H1 (cell line): Measurements from ENCODE around the gene RELL1. TPM values are rescaled to one million over a fixed set of nuclear protein-coding genes. Genes with fewer than 3 reads are reported as not detected.

Experiments
- PHF8 ChIP-seq: fragments of 200-600 bp; sonication (generic); conservative IDR thresholded peaks from 2 replicates; pipeline ENCODE4 v1.7.1; 2012; ENCODE audit warnings: low read depth, mild to moderate bottlenecking, inconsistent platforms, low read length, moderate library complexity
- polyA plus RNA-seq, 7 experiments: library from polyadenylated mRNA; depleted of rRNA in 3 of 7; stranded (reverse) in 5 of 7; unstranded in 2 of 7; fragments of >200 nt in 5 of 7; fragments of 200-250 nt in 2 of 7; gene quantifications; 1 replicate in 5 of 7; 2 replicates in 1 of 7; 4 replicates in 1 of 7; pipeline versions ENCODE4 v1.2.1 to v1.2.3, GENCODE V29; 2011 to 2013; ENCODE audit warnings: missing spikeins in 2 of 7, mixed read lengths in 2 of 7
- total RNA-seq: library from RNA; stranded (reverse); fragmentation: NEBNext Ultra II Directional; extraction: Animal tissue kit (Norgen Biotek cat#: 25700); gene quantifications from 2 replicates; pipeline ENCODE4 v1.2.1, GENCODE V29; 2021
- TF ChIP-seq, protein P1 (sequence below): fragments of 300-600 bp; sonication (generic); IDR thresholded peaks from 2 replicates; pipeline ENCODE4 v1.7.1; 2012; ENCODE audit warnings: low read length, moderate library complexity, mild to moderate bottlenecking, inconsistent platforms; ENCODE audit not compliant: insufficient replicate concordance

The RELL1 gene
- total and polyA plus RNA-seq, 2 of the 8 experiments (the other 6 are each of a cell fraction or from before 2014, with no cell fraction given), result 2.1 to 14.1 TPM

DNA sequence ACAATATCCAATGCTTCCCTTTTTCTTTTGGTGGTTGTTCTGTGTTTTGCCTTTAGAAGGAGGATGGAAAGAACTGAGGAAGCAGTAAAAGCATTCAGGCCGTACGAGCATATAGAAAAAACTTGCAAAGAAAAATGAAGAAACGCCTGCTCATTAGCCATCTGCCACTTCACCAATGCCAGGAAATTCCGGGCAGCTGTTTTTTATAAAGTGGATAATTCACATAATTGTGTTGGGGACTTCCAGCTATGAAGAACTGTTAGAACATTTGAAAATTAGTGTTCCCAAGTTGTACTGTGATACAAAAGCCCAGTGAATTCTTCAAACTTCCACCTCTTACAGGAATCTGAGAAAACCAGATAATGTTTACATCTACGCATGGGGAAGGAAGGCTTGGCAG lies 11.7 kb downstream of the RELL1 start (continued):
- TF ChIP-seq, protein P1, sequence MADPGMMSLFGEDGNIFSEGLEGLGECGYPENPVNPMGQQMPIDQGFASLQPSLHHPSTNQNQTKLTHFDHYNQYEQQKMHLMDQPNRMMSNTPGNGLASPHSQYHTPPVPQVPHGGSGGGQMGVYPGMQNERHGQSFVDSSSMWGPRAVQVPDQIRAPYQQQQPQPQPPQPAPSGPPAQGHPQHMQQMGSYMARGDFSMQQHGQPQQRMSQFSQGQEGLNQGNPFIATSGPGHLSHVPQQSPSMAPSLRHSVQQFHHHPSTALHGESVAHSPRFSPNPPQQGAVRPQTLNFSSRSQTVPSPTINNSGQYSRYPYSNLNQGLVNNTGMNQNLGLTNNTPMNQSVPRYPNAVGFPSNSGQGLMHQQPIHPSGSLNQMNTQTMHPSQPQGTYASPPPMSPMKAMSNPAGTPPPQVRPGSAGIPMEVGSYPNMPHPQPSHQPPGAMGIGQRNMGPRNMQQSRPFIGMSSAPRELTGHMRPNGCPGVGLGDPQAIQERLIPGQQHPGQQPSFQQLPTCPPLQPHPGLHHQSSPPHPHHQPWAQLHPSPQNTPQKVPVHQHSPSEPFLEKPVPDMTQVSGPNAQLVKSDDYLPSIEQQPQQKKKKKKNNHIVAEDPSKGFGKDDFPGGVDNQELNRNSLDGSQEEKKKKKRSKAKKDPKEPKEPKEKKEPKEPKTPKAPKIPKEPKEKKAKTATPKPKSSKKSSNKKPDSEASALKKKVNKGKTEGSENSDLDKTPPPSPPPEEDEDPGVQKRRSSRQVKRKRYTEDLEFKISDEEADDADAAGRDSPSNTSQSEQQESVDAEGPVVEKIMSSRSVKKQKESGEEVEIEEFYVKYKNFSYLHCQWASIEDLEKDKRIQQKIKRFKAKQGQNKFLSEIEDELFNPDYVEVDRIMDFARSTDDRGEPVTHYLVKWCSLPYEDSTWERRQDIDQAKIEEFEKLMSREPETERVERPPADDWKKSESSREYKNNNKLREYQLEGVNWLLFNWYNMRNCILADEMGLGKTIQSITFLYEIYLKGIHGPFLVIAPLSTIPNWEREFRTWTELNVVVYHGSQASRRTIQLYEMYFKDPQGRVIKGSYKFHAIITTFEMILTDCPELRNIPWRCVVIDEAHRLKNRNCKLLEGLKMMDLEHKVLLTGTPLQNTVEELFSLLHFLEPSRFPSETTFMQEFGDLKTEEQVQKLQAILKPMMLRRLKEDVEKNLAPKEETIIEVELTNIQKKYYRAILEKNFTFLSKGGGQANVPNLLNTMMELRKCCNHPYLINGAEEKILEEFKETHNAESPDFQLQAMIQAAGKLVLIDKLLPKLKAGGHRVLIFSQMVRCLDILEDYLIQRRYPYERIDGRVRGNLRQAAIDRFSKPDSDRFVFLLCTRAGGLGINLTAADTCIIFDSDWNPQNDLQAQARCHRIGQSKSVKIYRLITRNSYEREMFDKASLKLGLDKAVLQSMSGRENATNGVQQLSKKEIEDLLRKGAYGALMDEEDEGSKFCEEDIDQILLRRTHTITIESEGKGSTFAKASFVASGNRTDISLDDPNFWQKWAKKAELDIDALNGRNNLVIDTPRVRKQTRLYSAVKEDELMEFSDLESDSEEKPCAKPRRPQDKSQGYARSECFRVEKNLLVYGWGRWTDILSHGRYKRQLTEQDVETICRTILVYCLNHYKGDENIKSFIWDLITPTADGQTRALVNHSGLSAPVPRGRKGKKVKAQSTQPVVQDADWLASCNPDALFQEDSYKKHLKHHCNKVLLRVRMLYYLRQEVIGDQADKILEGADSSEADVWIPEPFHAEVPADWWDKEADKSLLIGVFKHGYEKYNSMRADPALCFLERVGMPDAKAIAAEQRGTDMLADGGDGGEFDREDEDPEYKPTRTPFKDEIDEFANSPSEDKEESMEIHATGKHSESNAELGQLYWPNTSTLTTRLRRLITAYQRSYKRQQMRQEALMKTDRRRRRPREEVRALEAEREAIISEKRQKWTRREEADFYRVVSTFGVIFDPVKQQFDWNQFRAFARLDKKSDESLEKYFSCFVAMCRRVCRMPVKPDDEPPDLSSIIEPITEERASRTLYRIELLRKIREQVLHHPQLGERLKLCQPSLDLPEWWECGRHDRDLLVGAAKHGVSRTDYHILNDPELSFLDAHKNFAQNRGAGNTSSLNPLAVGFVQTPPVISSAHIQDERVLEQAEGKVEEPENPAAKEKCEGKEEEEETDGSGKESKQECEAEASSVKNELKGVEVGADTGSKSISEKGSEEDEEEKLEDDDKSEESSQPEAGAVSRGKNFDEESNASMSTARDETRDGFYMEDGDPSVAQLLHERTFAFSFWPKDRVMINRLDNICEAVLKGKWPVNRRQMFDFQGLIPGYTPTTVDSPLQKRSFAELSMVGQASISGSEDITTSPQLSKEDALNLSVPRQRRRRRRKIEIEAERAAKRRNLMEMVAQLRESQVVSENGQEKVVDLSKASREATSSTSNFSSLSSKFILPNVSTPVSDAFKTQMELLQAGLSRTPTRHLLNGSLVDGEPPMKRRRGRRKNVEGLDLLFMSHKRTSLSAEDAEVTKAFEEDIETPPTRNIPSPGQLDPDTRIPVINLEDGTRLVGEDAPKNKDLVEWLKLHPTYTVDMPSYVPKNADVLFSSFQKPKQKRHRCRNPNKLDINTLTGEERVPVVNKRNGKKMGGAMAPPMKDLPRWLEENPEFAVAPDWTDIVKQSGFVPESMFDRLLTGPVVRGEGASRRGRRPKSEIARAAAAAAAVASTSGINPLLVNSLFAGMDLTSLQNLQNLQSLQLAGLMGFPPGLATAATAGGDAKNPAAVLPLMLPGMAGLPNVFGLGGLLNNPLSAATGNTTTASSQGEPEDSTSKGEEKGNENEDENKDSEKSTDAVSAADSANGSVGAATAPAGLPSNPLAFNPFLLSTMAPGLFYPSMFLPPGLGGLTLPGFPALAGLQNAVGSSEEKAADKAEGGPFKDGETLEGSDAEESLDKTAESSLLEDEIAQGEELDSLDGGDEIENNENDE, result no peak
- TF ChIP-seq PHF8, result no peak
- TF ChIP-seq, all 59 proteins: peak for 0
